Lung (tissue), 12 donors: Measurements from ENCODE around the gene ETV3L. TPM values are rescaled to one million over a fixed set of nuclear protein-coding genes. Genes with fewer than 3 reads are reported as not detected.

Experiments
- ATAC-seq: fragments of 200-7000 bp; cut with Tn5 transposase; one replicate; pipeline ENCODE4 v1.9.1; 2020; ENCODE audit warnings: moderate number of reproducible peaks; ENCODE audit not compliant: insufficient read depth, low FRiP score
- DNase-seq, 3 donors: peaks; one replicate each; pipeline ENCODE4 v3.0.0-alpha.2; 2013 to 2017
- H3K27ac ChIP-seq, 2 donors: one replicate each; pipeline ENCODE4 v1.5.1; 2013; ENCODE audit warnings: mild to moderate bottlenecking in 2 of 2, moderate library complexity in 2 of 2, control low read depth in 1 of 2, inconsistent platforms in 1 of 2, low read depth in 1 of 2, low read length in 1 of 2
- H3K27me3 ChIP-seq, 3 donors: one replicate each; pipeline ENCODE4 v1.5.1; 2013; ENCODE audit warnings: low read length in 2 of 3; ENCODE audit not compliant: control insufficient read depth in 3 of 3, insufficient read depth in 3 of 3
- H3K36me3 ChIP-seq, 4 donors: one replicate each; pipeline ENCODE4 v1.5.1; 2013; ENCODE audit warnings: low read length in 4 of 4, mild to moderate bottlenecking in 1 of 4, moderate library complexity in 1 of 4; ENCODE audit not compliant: control insufficient read depth in 4 of 4, insufficient read depth in 4 of 4
- H3K4me1 ChIP-seq, 5 donors: one replicate each; pipeline ENCODE4 v1.5.1; 2013; ENCODE audit warnings: low read length in 5 of 5, mild to moderate bottlenecking in 2 of 5, moderate library complexity in 1 of 5; ENCODE audit not compliant: control insufficient read depth in 5 of 5, insufficient read depth in 5 of 5
- H3K4me3 ChIP-seq: one replicate; pipeline ENCODE4 v1.5.1; 2013; ENCODE audit warnings: mild to moderate bottlenecking, control low read depth, moderate library complexity
- H3K9ac ChIP-seq, 2 donors: one replicate each; pipeline ENCODE4 v1.5.1; 2013; ENCODE audit warnings: low read length in 2 of 2, control low read depth in 1 of 2; ENCODE audit not compliant: insufficient read depth in 1 of 2
- H3K9me3 ChIP-seq, 4 donors: one replicate each; pipeline ENCODE4 v1.5.1; 2013; ENCODE audit warnings: low read length in 3 of 4, mild to moderate bottlenecking in 1 of 4, moderate library complexity in 1 of 4; ENCODE audit not compliant: control insufficient read depth in 4 of 4, insufficient read depth in 3 of 4
- CTCF ChIP-seq: IDR thresholded peaks from 2 replicates; pipeline ENCODE4 v1.5.1; 2012; ENCODE audit warnings: mild to moderate bottlenecking; ENCODE audit errors: control extremely low read depth, extremely low read depth
- WGBS, 2 donors: extraction: QIAGEN DNeasy Blood & Tissue Kit; methylation state at CpG; one replicate each; pipeline ENCODE4 v1.1.7; 2013; 5-methylcytosine and 5-hydroxymethylcytosine counted together
- polyA plus RNA-seq, 2 donors: library from polyadenylated mRNA; stranded (reverse); fragments of 200-250 nt; gene quantifications; one replicate each; pipeline ENCODE4 v1.2.1, GENCODE V29; 2013
- total RNA-seq, 2 donors: library from RNA; depleted of rRNA in 1 of 2; stranded (reverse); fragments of >200 nt in 1 of 2; gene quantifications; one replicate each; pipeline ENCODE4 v1.2.1, GENCODE V29; 2014 to 2021
- donor health status: control.
- donor health status: control.
- donor health status: Bipolar disorder and iron deficiency.
- donor health status: healthy.
- donor health status: DM: yes; HTN: yes; CAD: no.

Gene ETV3L
- total and polyA plus RNA-seq, 4 donors, result 0.05 TPM; not detected in 3

- H3K4me1 ChIP-seq, result peaks cover 0 to 6% (median 4%) of the 10 kb centered on the region in 5 donors
- H3K9me3 ChIP-seq, result no peaks in the 10 kb centered on the region
- no peak for ATAC-seq
- no peak overlapping the region for H3K4me3 ChIP-seq
- DNase-seq, result no peak
- H3K27ac ChIP-seq, result no peak overlapping the region
- H3K36me3 ChIP-seq, result peaks cover 24 to 64% (median 32%) of the 10 kb centered on the region in 4 donors
- no peak for TF ChIP-seq CTCF
- no peak overlapping the region for H3K9ac ChIP-seq
- 80 to 95% methylated on average over 4 of the region's 4 CpGs for WGBS, 2 donors
- no peaks in the 10 kb centered on the region for H3K27me3 ChIP-seq
Measured at GRCh38 chr1:157131281-157131680, 31.7 kb upstream of the ETV3L start.

- no peak for TF ChIP-seq CTCF
- Histone ChIP-seq H3K36me3 (peaks cover 21 to 37% (median 27%) of the 10 kb centered on the region in 4 donors), H3K27ac (no peak overlapping the region), H3K9me3 (no peaks in the 10 kb centered on the region), H3K4me3 (no peak overlapping the region), H3K9ac (no peak overlapping the region), H3K4me1 (peaks cover 0 to 1% (median 0%) of the 10 kb centered on the region in 5 donors), H3K27me3 (no peaks in the 10 kb centered on the region)
- DNase-seq (no peak), ATAC-seq (no peak)
- WGBS, 2 donors, result 77 to 91% methylated on average over 7 of the region's 7 CpGs
Measured at GRCh38 chr1:157124855-157125254, 25.2 kb upstream of the ETV3L start.

- 80 to 96% methylated on average over 2 of the region's 2 CpGs for WGBS, 2 donors
- no peak for DNase-seq
- H3K9me3 ChIP-seq, result no peaks in the 10 kb centered on the region
- no peak overlapping the region for H3K4me3 ChIP-seq
- H3K4me1 ChIP-seq, result peaks cover 0 to 1% (median 0%) of the 10 kb centered on the region in 5 donors
- peaks cover 7 to 15% (median 11%) of the 10 kb centered on the region in 4 donors for H3K36me3 ChIP-seq
- no peak overlapping the region for H3K9ac ChIP-seq
- ATAC-seq, result no peak
- no peak overlapping the region for H3K27ac ChIP-seq
- no peaks in the 10 kb centered on the region for H3K27me3 ChIP-seq
- no peak for TF ChIP-seq CTCF
Measured at GRCh38 chr1:157119448-157119847, 19.8 kb upstream of the ETV3L start.

GRCh38 chr1:157119008-157119407 is 19.4 kb upstream of the ETV3L start:
- ATAC-seq (no peak), DNase-seq (no peak)
- Histone ChIP-seq H3K4me3 (no peak overlapping the region), H3K36me3 (peaks cover 5 to 15% (median 10%) of the 10 kb centered on the region in 4 donors), H3K27ac (no peak overlapping the region), H3K27me3 (no peaks in the 10 kb centered on the region), H3K9me3 (no peaks in the 10 kb centered on the region), H3K9ac (no peak overlapping the region), H3K4me1 (peaks cover 0 to 1% (median 0%) of the 10 kb centered on the region in 5 donors)
- no peak for TF ChIP-seq CTCF
- WGBS, 2 donors, result 90 to 92% methylated on average over 9 of the region's 9 CpGs
